HCT116 (cell line): Measurements from ENCODE around the gene IRF8.

Experiments used
- CTCF ChIP-seq, 3 experiments: fragments of 200-600 bp in 1 of 3; sonication (generic) in 1 of 3; IDR thresholded peaks in 2 of 3; conservative IDR thresholded peaks in 1 of 3; 2 replicates each; pipeline ENCODE4 v1.5.1; 2012 to 2017; ENCODE audit warnings: low read depth in 2 of 3, low read length in 2 of 3, antibody characterized with exemption in 1 of 3, borderline replicate concordance in 1 of 3, control low read depth in 1 of 3, mild to moderate bottlenecking in 1 of 3, mixed read lengths in 1 of 3, mixed run types in 1 of 3, moderate library complexity in 1 of 3; ENCODE audit not compliant: insufficient read depth in 1 of 3
- POLR2A ChIP-seq: IDR thresholded peaks from 2 replicates; pipeline ENCODE4 v1.7.0; 2011; ENCODE audit warnings: borderline replicate concordance; ENCODE audit not compliant: insufficient read depth, insufficient read length; ENCODE audit errors: extremely low read depth
- POLR2AphosphoS5 ChIP-seq: IDR thresholded peaks from 2 replicates; pipeline ENCODE4 v1.6.1; 2011; ENCODE audit warnings: mild to moderate bottlenecking, low read depth, low read length, moderate library complexity
- REST ChIP-seq: IDR thresholded peaks from 2 replicates; pipeline ENCODE4 v1.6.1; 2012; ENCODE audit warnings: low read depth
- ZFX ChIP-seq: fragments of 450-650 bp; IDR thresholded peaks from 2 replicates; pipeline ENCODE4 v1.6.1; 2017
- TF ChIP-seq, protein P1 (sequence below): IDR thresholded peaks from 2 replicates; pipeline ENCODE4 v1.6.1; 2012

DNA sequence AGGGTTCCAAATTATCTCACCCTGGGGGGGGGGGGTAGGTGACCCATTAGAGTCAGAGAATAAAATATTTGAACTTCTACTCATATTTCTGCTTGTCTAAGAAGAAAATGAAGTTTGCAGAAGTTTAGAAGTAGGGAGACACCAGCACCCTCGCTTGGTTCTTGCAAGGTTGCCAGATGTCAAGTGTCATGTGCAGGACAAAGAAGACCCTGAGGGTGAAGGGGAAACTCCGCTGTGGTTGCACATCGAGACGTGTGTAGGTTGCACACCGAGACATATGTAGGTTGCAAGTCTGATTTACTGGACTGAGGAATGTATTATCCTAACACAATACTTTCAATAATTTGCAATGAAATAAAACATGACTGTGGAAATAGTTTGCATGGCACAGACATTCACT lies 42.4 kb upstream of the IRF8 start:
- no peak for TF ChIP-seq POLR2AphosphoS5
- no peak for TF ChIP-seq CTCF (IDR thresholded peaks at IDR 0.05 in 2 of 3, conservative IDR thresholded peaks at IDR 0.05 in 1 of 3; ENCODE audit: borderline replicate concordance in 1 of 3, insufficient read depth in 1 of 3, low read depth in 2 of 3, low read length in 2 of 3)
- TF ChIP-seq POLR2A = no peak
- TF ChIP-seq REST = no peak
- TF ChIP-seq, protein P1, sequence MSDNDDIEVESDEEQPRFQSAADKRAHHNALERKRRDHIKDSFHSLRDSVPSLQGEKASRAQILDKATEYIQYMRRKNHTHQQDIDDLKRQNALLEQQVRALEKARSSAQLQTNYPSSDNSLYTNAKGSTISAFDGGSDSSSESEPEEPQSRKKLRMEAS = no peak
- TF ChIP-seq ZFX = no peak
